HepG2 (cell line): ENCODE results near the gene JPT1. TPM values are rescaled to one million over a fixed set of nuclear protein-coding genes. Genes with fewer than 3 reads are reported as not detected.

Source experiments
- HMG20B ChIP-seq: conservative IDR thresholded peaks from 2 replicates; pipeline ENCODE4 v1.6.1; 2016; ENCODE audit warnings: missing genetic modification reagents, missing compliant biosample characterization
- KDM6A ChIP-seq: IDR thresholded peaks from 2 replicates; pipeline ENCODE4 v1.6.1; 2016; ENCODE audit warnings: low read depth
- MXI1 ChIP-seq: IDR thresholded peaks from 3 replicates; pipeline ENCODE4 v1.6.1; 2012; ENCODE audit warnings: low read depth, low read length, inconsistent platforms, borderline replicate concordance
- NRL ChIP-seq: sonication (generic); formaldehyde crosslinking; IDR thresholded peaks from 2 replicates; pipeline ENCODE4 v1.5.0; 2020; ENCODE audit warnings: missing genetic modification reagents, mild to moderate bottlenecking, moderate library complexity, borderline replicate concordance
- ZNF333 ChIP-seq: sonication (generic); formaldehyde crosslinking; IDR thresholded peaks from 2 replicates; pipeline ENCODE4 v1.4.0; 2020; ENCODE audit warnings: mild to moderate bottlenecking, missing genetic modification reagents, borderline replicate concordance
- polyA plus RNA-seq, 8 experiments: library from polyadenylated mRNA; depleted of rRNA in 3 of 8; stranded (reverse) in 7 of 8; unstranded in 1 of 8; fragments of >200 nt; fragmentation: Illumina TruSeq in 4 of 8; extraction: Trizol in 4 of 8; gene quantifications; 2 replicates each; pipeline versions ENCODE4 v1.2.1 to v1.2.3, GENCODE V29; 2011 to 2016; ENCODE audit warnings: low read depth in 4 of 8, missing spikeins in 1 of 8, mixed read lengths in 1 of 8; ENCODE audit not compliant: insufficient read depth in 1 of 8
- total RNA-seq, 5 experiments: library from RNA; depleted of rRNA; stranded (reverse); fragments of >200 nt; fragmentation: Illumina TruSeq; extraction: Trizol; gene quantifications; 2 replicates each; pipeline ENCODE4 v1.2.3, GENCODE V29; 2016; ENCODE audit warnings: low read depth in 1 of 5
- TF ChIP-seq, protein P1 (sequence below): sonication (generic); formaldehyde crosslinking; IDR thresholded peaks from 2 replicates; pipeline ENCODE4 v1.5.0; 2020; ENCODE audit warnings: mild to moderate bottlenecking, missing genetic modification reagents, borderline replicate concordance
- TF ChIP-seq, protein P2 (sequence below): sonication (generic); formaldehyde crosslinking; IDR thresholded peaks from 2 replicates; pipeline ENCODE4 v1.4.0; 2020; ENCODE audit warnings: mild to moderate bottlenecking, missing genetic modification reagents
- TF ChIP-seq, protein P3 (sequence below): sonication (generic); formaldehyde crosslinking; IDR thresholded peaks from 2 replicates; pipeline ENCODE4 v1.5.0; 2020; ENCODE audit warnings: mild to moderate bottlenecking, missing genetic modification reagents, borderline replicate concordance
- TF ChIP-seq, protein P4 (sequence below): sonication (generic); formaldehyde crosslinking; IDR thresholded peaks from 2 replicates; pipeline ENCODE4 v1.4.0; 2020; ENCODE audit warnings: missing genetic modification reagents
- TF ChIP-seq, protein P5 (sequence below): sonication (generic); formaldehyde crosslinking; IDR thresholded peaks from 2 replicates; pipeline ENCODE4 v1.8.1; 2023; ENCODE audit warnings: mild to moderate bottlenecking, missing genetic modification reagents

Gene JPT1
- total and polyA plus RNA-seq, 2 of the 13 experiments (the other 11 are each of a cell fraction or from before 2014, with no cell fraction given), result 43.3 to 256 TPM

DNA sequence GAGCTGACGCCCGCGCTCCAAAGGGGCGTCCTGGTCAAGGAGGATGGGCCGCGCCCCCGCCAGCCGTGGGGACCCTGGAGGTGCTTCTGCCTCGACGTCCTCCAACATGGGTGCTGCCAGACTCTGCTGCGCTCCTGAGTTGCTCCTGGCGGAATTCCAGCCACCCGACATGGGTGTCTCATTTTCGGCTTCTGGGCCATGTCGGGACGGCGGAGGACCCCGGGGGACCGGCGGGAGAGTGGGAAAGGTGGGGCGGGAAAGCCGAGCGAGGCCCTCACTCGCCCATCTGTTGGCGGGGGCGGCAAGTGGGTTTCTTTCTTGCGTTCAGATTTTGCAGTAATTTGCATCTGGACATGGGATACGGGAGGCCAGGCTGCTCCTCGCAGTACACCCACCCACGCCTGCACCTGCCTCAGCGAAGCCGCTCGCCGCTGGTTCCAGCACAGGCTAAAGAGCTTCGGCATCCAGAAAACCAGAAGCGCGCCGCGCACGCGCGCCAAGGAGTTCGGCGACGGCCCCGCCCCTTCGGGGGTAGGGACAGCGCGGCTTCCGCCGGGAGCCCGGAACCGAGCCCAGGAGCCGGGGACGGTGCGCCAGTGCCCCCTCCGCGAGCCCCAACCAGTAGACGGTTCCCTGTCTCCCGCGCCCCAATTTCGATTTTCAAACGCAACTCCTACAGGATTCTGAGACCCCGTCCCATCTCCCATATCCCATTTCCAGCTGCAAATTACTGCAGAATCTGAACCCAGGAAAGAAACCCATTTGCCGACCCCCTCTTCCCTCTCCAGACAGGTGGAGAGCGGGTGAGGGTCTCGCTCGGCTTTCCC is 44.7 kb downstream of the JPT1 start, which contains the start of gene ARMC7 (continued):
- TF ChIP-seq, protein P1, sequence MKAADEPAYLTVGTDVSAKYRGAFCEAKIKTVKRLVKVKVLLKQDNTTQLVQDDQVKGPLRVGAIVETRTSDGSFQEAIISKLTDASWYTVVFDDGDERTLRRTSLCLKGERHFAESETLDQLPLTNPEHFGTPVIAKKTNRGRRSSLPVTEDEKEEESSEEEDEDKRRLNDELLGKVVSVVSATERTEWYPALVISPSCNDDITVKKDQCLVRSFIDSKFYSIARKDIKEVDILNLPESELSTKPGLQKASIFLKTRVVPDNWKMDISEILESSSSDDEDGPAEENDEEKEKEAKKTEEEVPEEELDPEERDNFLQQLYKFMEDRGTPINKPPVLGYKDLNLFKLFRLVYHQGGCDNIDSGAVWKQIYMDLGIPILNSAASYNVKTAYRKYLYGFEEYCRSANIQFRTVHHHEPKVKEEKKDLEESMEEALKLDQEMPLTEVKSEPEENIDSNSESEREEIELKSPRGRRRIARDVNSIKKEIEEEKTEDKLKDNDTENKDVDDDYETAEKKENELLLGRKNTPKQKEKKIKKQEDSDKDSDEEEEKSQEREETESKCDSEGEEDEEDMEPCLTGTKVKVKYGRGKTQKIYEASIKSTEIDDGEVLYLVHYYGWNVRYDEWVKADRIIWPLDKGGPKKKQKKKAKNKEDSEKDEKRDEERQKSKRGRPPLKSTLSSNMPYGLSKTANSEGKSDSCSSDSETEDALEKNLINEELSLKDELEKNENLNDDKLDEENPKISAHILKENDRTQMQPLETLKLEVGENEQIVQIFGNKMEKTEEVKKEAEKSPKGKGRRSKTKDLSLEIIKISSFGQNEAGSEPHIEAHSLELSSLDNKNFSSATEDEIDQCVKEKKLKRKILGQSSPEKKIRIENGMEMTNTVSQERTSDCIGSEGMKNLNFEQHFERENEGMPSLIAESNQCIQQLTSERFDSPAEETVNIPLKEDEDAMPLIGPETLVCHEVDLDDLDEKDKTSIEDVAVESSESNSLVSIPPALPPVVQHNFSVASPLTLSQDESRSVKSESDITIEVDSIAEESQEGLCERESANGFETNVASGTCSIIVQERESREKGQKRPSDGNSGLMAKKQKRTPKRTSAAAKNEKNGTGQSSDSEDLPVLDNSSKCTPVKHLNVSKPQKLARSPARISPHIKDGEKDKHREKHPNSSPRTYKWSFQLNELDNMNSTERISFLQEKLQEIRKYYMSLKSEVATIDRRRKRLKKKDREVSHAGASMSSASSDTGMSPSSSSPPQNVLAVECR (CRISPR knock-in tag), result peak; percentile 74
- TF ChIP-seq, protein P2, sequence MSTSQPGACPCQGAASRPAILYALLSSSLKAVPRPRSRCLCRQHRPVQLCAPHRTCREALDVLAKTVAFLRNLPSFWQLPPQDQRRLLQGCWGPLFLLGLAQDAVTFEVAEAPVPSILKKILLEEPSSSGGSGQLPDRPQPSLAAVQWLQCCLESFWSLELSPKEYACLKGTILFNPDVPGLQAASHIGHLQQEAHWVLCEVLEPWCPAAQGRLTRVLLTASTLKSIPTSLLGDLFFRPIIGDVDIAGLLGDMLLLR (CRISPR knock-in tag), result peak; percentile 82; the same call in 1 of the 2 replicates
- TF ChIP-seq, protein P3, sequence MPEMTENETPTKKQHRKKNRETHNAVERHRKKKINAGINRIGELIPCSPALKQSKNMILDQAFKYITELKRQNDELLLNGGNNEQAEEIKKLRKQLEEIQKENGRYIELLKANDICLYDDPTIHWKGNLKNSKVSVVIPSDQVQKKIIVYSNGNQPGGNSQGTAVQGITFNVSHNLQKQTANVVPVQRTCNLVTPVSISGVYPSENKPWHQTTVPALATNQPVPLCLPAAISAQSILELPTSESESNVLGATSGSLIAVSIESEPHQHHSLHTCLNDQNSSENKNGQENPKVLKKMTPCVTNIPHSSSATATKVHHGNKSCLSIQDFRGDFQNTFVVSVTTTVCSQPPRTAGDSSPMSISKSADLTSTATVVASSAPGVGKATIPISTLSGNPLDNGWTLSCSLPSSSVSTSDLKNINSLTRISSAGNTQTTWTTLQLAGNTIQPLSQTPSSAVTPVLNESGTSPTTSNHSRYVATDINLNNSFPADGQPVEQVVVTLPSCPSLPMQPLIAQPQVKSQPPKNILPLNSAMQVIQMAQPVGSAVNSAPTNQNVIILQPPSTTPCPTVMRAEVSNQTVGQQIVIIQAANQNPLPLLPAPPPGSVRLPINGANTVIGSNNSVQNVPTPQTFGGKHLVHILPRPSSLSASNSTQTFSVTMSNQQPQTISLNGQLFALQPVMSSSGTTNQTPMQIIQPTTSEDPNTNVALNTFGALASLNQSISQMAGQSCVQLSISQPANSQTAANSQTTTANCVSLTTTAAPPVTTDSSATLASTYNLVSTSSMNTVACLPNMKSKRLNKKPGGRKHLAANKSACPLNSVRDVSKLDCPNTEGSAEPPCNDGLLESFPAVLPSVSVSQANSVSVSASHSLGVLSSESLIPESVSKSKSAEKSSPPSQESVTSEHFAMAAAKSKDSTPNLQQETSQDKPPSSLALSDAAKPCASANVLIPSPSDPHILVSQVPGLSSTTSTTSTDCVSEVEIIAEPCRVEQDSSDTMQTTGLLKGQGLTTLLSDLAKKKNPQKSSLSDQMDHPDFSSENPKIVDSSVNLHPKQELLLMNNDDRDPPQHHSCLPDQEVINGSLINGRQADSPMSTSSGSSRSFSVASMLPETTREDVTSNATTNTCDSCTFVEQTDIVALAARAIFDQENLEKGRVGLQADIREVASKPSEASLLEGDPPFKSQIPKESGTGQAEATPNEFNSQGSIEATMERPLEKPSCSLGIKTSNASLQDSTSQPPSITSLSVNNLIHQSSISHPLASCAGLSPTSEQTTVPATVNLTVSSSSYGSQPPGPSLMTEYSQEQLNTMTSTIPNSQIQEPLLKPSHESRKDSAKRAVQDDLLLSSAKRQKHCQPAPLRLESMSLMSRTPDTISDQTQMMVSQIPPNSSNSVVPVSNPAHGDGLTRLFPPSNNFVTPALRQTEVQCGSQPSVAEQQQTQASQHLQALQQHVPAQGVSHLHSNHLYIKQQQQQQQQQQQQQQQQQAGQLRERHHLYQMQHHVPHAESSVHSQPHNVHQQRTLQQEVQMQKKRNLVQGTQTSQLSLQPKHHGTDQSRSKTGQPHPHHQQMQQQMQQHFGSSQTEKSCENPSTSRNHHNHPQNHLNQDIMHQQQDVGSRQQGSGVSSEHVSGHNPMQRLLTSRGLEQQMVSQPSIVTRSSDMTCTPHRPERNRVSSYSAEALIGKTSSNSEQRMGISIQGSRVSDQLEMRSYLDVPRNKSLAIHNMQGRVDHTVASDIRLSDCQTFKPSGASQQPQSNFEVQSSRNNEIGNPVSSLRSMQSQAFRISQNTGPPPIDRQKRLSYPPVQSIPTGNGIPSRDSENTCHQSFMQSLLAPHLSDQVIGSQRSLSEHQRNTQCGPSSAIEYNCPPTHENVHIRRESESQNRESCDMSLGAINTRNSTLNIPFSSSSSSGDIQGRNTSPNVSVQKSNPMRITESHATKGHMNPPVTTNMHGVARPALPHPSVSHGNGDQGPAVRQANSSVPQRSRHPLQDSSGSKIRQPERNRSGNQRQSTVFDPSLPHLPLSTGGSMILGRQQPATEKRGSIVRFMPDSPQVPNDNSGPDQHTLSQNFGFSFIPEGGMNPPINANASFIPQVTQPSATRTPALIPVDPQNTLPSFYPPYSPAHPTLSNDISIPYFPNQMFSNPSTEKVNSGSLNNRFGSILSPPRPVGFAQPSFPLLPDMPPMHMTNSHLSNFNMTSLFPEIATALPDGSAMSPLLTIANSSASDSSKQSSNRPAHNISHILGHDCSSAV, result no peak
- TF ChIP-seq NRL (CRISPR knock-in tag) (peak; percentile 77), HMG20B (CRISPR knock-in tag) (peak; percentile 22; the same call in 1 of the 2 replicates), ZNF333 (CRISPR knock-in tag) (no peak; the same call in 1 of the 2 replicates), MXI1 (peak; percentile 63; the same call in 1 of the 3 replicates), KDM6A (CRISPR knock-in tag) (no peak)
- TF ChIP-seq, protein P4, sequence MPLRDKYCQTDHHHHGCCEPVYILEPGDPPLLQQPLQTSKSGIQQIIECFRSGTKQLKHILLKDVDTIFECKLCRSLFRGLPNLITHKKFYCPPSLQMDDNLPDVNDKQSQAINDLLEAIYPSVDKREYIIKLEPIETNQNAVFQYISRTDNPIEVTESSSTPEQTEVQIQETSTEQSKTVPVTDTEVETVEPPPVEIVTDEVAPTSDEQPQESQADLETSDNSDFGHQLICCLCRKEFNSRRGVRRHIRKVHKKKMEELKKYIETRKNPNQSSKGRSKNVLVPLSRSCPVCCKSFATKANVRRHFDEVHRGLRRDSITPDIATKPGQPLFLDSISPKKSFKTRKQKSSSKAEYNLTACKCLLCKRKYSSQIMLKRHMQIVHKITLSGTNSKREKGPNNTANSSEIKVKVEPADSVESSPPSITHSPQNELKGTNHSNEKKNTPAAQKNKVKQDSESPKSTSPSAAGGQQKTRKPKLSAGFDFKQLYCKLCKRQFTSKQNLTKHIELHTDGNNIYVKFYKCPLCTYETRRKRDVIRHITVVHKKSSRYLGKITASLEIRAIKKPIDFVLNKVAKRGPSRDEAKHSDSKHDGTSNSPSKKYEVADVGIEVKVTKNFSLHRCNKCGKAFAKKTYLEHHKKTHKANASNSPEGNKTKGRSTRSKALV (CRISPR knock-in tag), result peak; percentile 33; the same call in 1 of the 2 replicates
- TF ChIP-seq, protein P5, sequence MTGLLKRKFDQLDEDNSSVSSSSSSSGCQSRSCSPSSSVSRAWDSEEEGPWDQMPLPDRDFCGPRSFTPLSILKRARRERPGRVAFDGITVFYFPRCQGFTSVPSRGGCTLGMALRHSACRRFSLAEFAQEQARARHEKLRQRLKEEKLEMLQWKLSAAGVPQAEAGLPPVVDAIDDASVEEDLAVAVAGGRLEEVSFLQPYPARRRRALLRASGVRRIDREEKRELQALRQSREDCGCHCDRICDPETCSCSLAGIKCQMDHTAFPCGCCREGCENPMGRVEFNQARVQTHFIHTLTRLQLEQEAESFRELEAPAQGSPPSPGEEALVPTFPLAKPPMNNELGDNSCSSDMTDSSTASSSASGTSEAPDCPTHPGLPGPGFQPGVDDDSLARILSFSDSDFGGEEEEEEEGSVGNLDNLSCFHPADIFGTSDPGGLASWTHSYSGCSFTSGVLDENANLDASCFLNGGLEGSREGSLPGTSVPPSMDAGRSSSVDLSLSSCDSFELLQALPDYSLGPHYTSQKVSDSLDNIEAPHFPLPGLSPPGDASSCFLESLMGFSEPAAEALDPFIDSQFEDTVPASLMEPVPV (CRISPR knock-in tag), result peak; percentile 54
